Raji (cell line): Measurements from ENCODE around the gene BTBD2.

Source experiments
- POLR2A ChIP-seq: IDR thresholded peaks from 2 replicates; pipeline ENCODE4 v1.6.1; 2011; ENCODE audit warnings: low read depth, low read length, control low read depth; ENCODE audit not compliant: insufficient read depth

The BTBD2 gene

GRCh38 chr19:1990230-1991017 is 25.1 kb downstream of the BTBD2 start:
- no peak for TF ChIP-seq POLR2A

DNA sequence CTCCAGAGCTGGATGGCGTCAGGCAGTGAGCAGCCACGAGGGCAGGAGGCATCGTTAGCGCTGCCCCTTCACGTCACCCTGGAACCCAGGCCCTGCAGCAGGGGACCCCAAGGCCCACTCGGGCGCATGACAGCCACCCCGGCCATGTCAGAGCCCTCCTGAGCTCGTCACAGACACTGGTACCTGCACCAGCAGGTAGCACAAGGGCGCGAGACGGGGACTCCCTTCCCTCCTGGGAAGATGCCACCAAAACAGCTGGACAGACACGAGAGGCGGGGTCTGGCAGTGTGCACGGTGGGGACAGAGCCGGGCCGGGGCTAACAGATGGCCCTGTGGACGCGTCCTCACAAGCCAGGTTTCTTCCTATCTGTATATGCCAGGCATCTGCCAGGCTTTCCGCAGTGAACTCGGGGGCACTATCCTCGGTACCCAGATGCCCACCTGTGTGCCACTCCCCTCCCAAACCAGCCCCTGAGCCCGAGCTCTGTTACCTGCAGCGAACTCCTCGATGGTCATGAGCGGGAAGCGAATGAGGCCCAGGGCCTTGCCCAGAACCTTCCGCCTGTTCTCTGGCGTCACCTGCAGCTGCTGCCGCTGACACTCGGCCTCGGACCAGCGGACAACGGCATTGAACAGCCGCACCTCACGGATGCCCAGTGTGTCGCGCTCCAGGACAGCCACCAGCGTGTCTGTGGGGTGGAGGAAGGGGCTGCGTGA is 25.8 kb downstream of the BTBD2 start:
- TF ChIP-seq POLR2A = no peak

DNA sequence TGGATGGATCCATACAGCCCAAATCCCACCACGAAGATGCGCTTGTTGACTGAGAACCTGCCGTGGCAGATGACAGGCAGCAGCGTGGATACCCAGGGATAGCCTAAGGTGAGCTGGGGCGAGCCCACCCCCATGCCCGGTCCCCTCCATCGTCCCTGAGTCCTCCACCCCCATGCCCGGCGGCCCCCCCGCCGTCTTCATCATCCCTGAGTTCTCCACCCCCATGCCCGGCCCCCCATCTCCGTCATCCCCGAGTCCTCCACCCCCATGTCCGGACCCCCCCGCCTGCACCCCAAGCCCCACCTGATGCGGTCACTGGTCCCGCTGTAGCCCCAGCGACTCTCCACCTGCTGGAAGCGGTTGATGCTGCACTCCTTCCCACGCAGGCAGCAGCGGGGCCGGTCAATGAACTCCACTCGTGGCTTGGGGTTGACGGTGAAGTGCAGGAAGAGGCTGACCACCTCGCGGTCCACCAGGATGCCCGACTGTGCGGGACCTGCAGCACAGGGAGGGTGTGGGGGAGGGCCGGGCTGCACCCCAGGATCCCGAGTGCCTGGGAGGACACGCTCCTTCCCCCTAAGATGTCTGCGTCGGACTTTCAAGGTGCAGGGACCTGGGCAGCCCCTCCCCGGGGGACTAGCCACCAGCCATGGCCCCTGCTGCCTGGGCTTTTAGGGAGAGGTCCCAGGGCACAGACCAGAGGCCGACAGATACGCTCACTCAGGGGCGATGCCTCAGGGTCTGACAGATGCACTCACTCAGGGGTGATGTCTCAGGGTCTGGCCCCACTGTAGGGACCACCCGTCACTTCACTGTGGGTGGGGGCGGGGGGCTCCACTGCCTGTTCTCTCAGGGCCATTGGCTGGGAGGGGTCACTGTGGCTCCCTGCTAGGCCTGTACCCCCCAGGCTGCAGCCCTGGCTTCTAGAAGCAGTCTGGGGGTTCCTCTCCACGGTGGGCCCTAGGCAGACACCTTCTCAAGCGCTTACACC is 28.0 kb downstream of the BTBD2 start:
- TF ChIP-seq POLR2A = no peak

DNA sequence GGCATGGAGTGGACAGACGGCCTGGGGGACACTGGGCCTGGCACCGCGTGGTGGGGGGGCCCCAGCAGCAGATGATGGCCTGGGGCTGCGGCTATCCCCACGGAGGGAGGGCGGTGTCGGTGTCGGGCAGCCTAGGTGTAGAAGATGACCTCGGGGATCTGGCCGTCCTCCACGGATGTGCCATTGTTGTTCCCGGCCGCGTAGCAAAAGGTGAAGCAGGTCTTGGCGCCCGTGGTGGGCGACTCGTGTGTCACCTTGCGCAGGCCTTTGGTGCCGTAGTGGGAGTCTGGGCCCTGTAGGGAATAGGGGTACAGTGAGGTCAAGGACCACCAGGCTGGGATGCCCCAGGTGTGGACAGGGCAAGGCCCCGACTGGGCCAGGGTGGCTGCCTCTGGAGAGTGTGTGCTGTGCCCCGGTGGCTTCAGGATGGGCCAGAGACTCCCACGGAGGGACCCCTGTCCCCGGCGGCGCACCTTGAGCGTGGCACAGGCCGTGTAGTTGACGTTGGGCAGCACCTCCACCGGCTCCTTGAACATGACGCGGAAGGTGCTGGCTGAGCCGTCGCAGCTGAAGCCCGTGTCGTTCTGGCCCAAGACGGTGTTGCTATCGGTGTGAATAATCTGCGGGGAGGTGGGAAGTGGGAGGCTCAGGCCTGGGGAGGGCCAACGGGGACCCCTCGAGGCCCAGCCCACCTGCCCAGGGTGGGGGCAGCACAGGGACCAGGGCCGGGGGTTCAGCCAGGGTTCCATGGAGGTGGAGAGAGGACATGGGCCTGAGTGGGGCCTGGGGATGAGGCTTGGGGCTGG is 29.0 kb downstream of the BTBD2 start:
- TF ChIP-seq POLR2A = no peak

DNA sequence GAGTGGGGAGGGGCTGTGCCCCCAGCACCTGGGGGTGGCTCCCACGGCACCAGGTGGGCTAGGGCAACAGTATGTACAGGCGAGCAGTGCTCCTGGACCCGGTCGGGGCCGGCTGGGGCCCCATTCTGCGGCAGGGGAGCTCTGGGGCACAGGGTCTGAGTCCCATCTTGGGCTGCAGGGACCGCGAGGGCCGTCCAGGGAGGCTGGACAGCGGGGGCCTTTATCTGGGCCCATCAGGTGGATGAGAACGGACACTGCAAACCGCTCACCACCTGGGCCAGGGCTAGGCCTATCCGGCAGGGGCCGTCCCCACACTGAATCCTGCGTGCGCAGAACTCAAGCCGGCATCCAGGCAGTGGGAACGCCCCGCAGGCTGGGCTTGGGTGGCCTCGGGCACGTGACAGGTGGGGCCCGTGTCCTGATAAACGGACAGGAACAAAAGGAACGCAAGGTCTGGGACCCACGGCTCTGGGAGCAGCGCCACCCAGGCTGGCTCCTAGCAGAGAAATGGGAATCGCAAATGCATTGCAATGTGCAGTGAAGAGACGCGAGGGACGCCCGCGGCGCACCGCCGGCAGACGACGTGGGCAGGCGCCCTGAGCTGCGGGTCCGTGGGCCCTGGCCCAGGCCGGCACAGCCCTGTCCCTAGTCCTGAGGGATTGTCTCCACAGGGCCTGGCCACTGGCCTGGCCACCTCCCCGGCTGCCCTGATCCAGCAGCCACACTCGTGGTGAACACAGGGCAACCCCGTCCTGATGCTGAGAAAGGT is 29.7 kb downstream of the BTBD2 start:
- TF ChIP-seq POLR2A = no peak

DNA sequence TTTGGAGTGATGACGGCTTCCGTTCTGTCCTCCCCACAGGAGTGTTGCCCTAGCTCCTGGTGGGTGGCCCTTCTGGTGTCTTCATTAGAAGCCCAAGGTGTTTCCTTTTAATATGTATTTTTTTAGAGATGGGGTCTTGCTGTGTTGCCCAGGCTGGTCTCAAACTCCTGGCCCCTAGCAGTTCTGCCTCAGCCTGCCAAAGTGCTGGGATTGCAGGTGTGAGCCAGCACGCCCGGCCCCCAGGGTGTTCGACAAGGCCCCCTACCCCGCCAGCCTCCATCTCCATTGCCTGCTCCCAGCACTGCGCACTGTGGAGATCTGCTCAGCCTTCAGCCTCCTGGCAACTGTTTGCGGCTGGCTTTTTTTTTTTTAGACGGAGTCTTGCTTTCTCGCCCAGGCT is 31.2 kb downstream of the BTBD2 start:
- TF ChIP-seq POLR2A = no peak

- TF ChIP-seq POLR2A = no peak
These were observed 34.3 kb downstream of the BTBD2 start for GRCh38 chr19:1981253-1981652.

- TF ChIP-seq POLR2A = no peak
These were observed 34.7 kb downstream of the BTBD2 start for GRCh38 chr19:1980809-1981181.

DNA sequence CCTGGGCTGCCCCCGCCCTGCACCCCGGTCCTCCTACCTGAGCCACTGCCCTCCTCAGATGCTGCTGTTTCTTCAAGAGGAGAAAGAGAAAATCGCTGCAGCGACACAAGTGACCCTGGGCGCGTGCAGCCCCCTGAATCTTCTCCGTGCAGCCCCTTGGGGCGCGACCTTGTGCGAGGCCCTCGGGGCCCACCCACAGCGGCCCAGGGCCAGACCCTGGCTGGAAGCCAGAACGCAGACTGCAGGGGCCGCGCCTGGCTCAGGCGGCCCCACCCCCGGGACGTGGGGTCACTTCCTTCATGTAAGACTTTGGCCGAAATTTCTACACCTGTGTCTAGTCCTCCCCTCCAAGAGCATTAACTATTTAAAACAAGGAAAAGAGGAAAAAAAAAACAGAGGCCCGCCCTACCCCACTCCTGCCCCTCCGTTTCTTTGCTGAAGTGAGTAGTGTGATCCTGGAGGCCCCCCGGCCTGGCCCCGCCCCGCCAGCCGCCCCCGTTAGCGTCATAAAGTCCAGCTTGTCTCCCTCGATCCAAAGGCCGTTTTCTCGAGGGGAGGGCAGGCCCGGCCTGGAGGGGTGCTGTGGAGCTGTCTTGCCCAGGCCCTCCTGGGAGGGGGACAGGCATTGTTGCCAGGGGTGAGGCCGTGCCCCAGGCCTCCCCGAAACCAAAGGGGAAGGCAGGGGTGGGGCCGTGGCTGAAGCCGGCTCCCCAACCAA is 35.3 kb downstream of the BTBD2 start:
- TF ChIP-seq POLR2A = no peak

DNA sequence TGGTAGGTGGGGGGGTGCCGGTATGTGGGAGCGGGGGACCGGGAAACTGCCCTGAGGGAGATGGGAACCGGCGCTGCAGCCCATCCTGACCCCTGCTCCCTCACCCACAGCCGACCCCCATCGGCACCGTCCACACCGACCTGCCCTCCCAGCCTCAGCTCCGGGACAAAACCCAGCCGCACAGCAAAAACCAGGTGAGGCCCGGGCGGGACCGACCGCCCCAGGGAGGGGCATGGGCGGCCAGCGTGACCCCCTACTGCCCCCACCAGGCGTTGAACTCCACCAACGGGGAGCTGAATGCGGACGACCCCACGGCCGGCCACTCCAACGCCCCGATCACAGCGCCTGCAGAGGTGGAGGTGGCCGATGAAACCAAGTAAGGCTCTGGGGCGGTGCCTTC is 35.9 kb downstream of the BTBD2 start:
- no peak for TF ChIP-seq POLR2A

GRCh38 chr19:1979017-1979416 is 36.5 kb downstream of the BTBD2 start:
- TF ChIP-seq POLR2A = no peak

DNA sequence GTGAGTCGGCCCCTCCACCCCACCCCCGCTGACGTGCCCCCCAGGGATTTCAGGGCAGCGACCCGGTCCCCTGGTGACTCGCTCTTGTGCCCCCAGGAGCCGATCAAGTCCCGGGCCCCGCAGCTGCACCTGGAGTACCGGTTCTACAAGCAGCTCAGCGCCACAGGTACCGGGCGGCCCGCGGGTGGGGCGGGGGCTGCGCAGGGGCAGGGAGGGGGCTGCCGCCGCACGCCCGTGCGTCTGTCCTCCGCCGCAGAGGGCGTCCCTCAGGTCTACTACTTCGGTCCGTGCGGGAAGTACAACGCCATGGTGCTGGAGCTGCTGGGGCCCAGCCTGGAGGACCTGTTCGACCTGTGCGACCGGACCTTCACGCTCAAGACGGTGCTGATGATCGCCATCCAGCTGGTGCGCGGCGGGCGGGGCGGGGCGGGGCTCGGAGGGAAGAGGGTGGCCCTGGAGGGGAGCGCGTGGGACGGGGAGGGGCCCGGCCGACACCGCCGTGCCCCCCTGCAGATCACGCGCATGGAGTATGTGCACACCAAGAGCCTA is 37.1 kb downstream of the BTBD2 start:
- TF ChIP-seq POLR2A = no peak

GRCh38 chr19:1977120-1977519 is 38.4 kb downstream of the BTBD2 start:
- TF ChIP-seq POLR2A = no peak
